Measurements from ENCODE around the gene CHMP2A. TPM values are rescaled to one million over a fixed set of nuclear protein-coding genes. Genes with fewer than 3 reads are reported as not detected.

CHMP2A gene
- polyA plus RNA-seq (2013, experiment 1 of 4): 109 TPM
- polyA plus RNA-seq (2013, experiment 2 of 4): 111 TPM
- 106 TPM for polyA plus RNA-seq (2013, experiment 3 of 4)
- 125 TPM for polyA plus RNA-seq (2013, experiment 4 of 4)

DNA sequence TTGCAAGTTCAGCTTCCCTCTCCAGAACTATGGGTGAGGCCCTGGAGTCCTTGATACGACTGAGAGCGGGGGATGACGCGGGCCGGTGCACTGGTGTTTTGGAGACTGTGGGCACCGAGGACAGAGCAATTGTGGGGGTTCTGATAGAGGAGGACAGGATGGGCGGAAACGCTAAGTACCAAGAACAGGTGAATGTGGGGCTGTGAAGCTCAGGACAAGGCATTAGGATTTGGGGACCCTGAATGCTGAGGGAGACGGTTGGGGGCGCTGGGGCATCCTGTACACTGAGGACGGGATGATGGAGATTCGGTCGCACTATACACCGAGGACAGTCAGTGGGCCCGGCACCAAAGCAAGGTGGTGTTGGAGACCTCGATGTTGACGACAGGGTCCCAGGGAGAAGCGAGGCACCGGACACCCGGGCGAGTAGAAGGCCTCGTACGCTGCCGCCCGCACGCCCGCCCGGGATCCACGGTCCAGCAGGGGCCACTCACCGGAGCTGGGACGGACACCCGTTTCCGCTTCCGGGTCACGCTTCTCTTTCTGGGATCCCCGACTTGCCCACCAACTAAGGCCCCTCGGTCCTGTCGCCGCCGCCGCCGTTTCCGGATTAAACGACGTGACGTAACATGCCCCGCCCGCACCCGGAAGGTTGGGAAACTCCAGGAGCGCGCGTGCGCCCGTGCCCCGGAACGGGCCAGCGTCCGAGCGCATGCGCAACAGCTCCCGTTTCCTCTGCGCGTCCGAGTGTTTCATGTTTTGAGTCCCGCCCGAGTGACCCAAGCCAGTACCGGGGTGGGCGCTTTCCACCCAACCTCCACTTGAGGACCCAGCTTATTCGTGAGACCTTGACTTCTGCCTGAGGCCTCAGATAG lies at the start of gene CHMP2A:
CHMP2A (minus strand) TSS at position 612 of the 875 bp plus-strand sequence. CDS start 893 bp downstream, outside the sequence.
- WGBS, 2 experiments: 3% methylated on average over 69 of the region's 69 CpGs
- Histone ChIP-seq H3K4me1 (ENCODE audit: control insufficient read depth, insufficient read depth, low read length) (peaks cover 24% of the 10 kb centered on the region), H3K9me3 (ENCODE audit: control insufficient read depth, low read length) (no peaks in the 10 kb centered on the region), H3K27me3 (ENCODE audit: control insufficient read depth, insufficient read depth, low read length, poor library complexity, severe bottlenecking) (no peaks in the 10 kb centered on the region), H3K36me3 (ENCODE audit: control insufficient read depth, insufficient read depth, low read length) (peaks cover 38% of the 10 kb centered on the region), H3K4me3 (ENCODE audit: insufficient read depth, low read depth, low read length) (peak within 1 kb of the TSS; percentile 92), H3K27ac (ENCODE audit: insufficient read depth, low read depth, low read length, poor library complexity, severe bottlenecking) (peak within 1 kb of the TSS; percentile 84)

DNA sequence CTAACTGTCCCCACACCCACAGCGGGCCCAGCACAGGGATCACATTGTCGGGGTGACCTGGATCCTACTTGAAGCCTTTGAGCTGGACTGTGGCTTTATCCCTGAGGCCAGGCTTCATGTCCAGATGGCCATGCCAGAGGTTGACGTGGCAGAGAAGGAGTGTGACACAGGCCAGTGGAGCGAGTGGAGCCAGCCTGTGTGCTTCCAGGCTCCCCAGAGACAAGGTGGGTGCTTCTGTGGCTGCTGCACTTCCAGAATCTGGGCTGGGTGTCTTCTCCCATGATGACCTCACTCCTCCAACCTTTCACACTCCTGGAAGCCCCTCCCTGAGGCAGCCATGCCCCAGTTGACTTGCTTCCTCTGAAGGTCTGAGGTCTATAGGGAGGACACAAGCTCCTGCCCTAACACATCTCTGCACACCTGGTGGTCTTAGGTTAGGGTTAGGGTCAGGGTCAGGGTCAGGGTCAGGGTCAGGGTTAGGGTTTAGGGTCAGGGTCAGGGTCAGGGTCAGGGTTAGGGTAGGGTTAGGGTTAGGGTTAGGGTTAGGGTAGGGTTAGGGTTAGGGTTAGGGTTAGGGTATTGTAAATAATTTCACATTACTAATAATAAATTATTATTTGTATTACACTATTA lies 31.3 kb upstream of the CHMP2A start:
- WGBS, 2 experiments: 89 to 94% methylated on average over 4 of the region's 4 CpGs
- H3K27ac ChIP-seq (ENCODE audit: insufficient read depth, low read depth, low read length, poor library complexity, severe bottlenecking): no peak overlapping the region
- H3K36me3 ChIP-seq (ENCODE audit: control insufficient read depth, insufficient read depth, low read length): peaks cover 12% of the 10 kb centered on the region
- H3K4me1 ChIP-seq (ENCODE audit: control insufficient read depth, insufficient read depth, low read length): no peaks in the 10 kb centered on the region
- H3K9me3 ChIP-seq (ENCODE audit: control insufficient read depth, low read length): no peaks in the 10 kb centered on the region
- H3K27me3 ChIP-seq (ENCODE audit: control insufficient read depth, insufficient read depth, low read length, poor library complexity, severe bottlenecking): no peaks in the 10 kb centered on the region
- H3K4me3 ChIP-seq (ENCODE audit: insufficient read depth, low read depth, low read length): no peak overlapping the region

GRCh38 chr19:58585442-58586132 lies 30.7 kb upstream of the CHMP2A start:
- peaks cover 12% of the 10 kb centered on the region for H3K36me3 ChIP-seq (ENCODE audit: control insufficient read depth, insufficient read depth, low read length)
- no peaks in the 10 kb centered on the region for H3K4me1 ChIP-seq (ENCODE audit: control insufficient read depth, insufficient read depth, low read length)
- 75 to 76% methylated on average over 5 of the region's 6 CpGs for WGBS, 2 experiments
- no peak overlapping the region for H3K27ac ChIP-seq (ENCODE audit: insufficient read depth, low read depth, low read length, poor library complexity, severe bottlenecking)
- H3K9me3 ChIP-seq (ENCODE audit: control insufficient read depth, low read length): no peaks in the 10 kb centered on the region
- no peaks in the 10 kb centered on the region for H3K27me3 ChIP-seq (ENCODE audit: control insufficient read depth, insufficient read depth, low read length, poor library complexity, severe bottlenecking)
- no peak overlapping the region for H3K4me3 ChIP-seq (ENCODE audit: insufficient read depth, low read depth, low read length)

- Histone ChIP-seq H3K4me3 (ENCODE audit: insufficient read depth, low read depth, low read length) (no peak overlapping the region), H3K9me3 (ENCODE audit: control insufficient read depth, low read length) (no peaks in the 10 kb centered on the region), H3K36me3 (ENCODE audit: control insufficient read depth, insufficient read depth, low read length) (peaks cover 12% of the 10 kb centered on the region), H3K27me3 (ENCODE audit: control insufficient read depth, insufficient read depth, low read length, poor library complexity, severe bottlenecking) (no peaks in the 10 kb centered on the region), H3K4me1 (ENCODE audit: control insufficient read depth, insufficient read depth, low read length) (no peaks in the 10 kb centered on the region), H3K27ac (ENCODE audit: insufficient read depth, low read depth, low read length, poor library complexity, severe bottlenecking) (no peak overlapping the region)
- 92 to 93% methylated on average over 7 to 8 of the region's 9 CpGs for WGBS, 2 experiments
These were observed 29.9 kb upstream of the CHMP2A start for GRCh38 chr19:58584498-58585441.

GRCh38 chr19:58582985-58583384 lies 28.1 kb upstream of the CHMP2A start:
- Histone ChIP-seq H3K27ac (ENCODE audit: insufficient read depth, low read depth, low read length, poor library complexity, severe bottlenecking) (no peak overlapping the region), H3K4me1 (ENCODE audit: control insufficient read depth, insufficient read depth, low read length) (no peaks in the 10 kb centered on the region), H3K9me3 (ENCODE audit: control insufficient read depth, low read length) (no peaks in the 10 kb centered on the region), H3K4me3 (ENCODE audit: insufficient read depth, low read depth, low read length) (no peak overlapping the region), H3K36me3 (ENCODE audit: control insufficient read depth, insufficient read depth, low read length) (peaks cover 12% of the 10 kb centered on the region), H3K27me3 (ENCODE audit: control insufficient read depth, insufficient read depth, low read length, poor library complexity, severe bottlenecking) (no peaks in the 10 kb centered on the region)
- 96 to 97% methylated on average over 6 of the region's 6 CpGs for WGBS, 2 experiments

- H3K27ac ChIP-seq (ENCODE audit: insufficient read depth, low read depth, low read length, poor library complexity, severe bottlenecking): no peak overlapping the region
These were observed 26.6 kb upstream of the CHMP2A start for GRCh38 chr19:58581227-58582141.

DNA sequence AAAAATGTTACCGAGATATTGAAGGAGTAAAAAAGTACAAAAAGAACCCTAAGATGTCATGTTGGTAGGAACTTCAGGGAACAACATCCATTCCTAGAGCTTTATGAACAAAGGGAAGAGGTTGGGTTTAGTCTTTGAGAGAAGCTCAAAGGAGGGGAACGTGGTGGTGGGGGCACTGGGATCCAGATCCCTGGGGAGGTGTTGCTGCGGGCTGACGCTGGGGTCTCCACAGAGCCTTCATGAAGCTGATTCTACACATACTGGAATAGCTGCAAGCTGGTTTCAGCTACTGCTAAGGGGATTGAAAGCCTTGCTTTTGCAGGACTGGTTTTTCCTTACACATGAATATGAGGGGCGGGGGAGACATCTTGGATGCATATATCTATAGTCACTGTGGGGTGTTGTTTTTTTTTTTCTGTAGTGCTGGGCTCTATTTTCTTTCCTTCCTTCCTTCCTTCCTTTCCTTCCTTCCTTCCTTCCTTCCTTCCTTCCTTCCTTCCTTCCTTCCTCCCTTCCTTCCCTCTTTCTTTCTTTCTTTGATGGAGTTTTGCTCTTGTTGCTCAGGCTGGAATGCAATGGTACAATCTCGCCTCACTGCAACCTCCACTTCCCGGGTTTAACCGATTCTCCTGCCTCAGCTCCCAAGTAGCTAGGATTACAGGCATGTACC lies 24.7 kb upstream of the CHMP2A start:
- Histone ChIP-seq H3K27ac (ENCODE audit: insufficient read depth, low read depth, low read length, poor library complexity, severe bottlenecking) (no peak overlapping the region), H3K4me1 (ENCODE audit: control insufficient read depth, insufficient read depth, low read length) (no peaks in the 10 kb centered on the region), H3K4me3 (ENCODE audit: insufficient read depth, low read depth, low read length) (no peak overlapping the region), H3K36me3 (ENCODE audit: control insufficient read depth, insufficient read depth, low read length) (peaks cover 12% of the 10 kb centered on the region), H3K9me3 (ENCODE audit: control insufficient read depth, low read length) (no peaks in the 10 kb centered on the region), H3K27me3 (ENCODE audit: control insufficient read depth, insufficient read depth, low read length, poor library complexity, severe bottlenecking) (no peaks in the 10 kb centered on the region)
- 91 to 93% methylated on average over 8 of the region's 8 CpGs for WGBS, 2 experiments

More at GRCh38 chr19:58581227-58582141, 26.6 kb upstream of the CHMP2A start:
- Histone ChIP-seq H3K4me1 (ENCODE audit: control insufficient read depth, insufficient read depth, low read length) (no peaks in the 10 kb centered on the region), H3K27me3 (ENCODE audit: control insufficient read depth, insufficient read depth, low read length, poor library complexity, severe bottlenecking) (no peaks in the 10 kb centered on the region), H3K36me3 (ENCODE audit: control insufficient read depth, insufficient read depth, low read length) (peaks cover 12% of the 10 kb centered on the region), H3K4me3 (ENCODE audit: insufficient read depth, low read depth, low read length) (no peak overlapping the region), H3K9me3 (ENCODE audit: control insufficient read depth, low read length) (no peaks in the 10 kb centered on the region)
- 72 to 73% methylated on average over 62 of the region's 62 CpGs for WGBS, 2 experiments

- Histone ChIP-seq H3K36me3 (ENCODE audit: control insufficient read depth, insufficient read depth, low read length) (peaks cover 10% of the 10 kb centered on the region), H3K4me1 (ENCODE audit: control insufficient read depth, insufficient read depth, low read length) (peaks cover 6% of the 10 kb centered on the region), H3K9me3 (ENCODE audit: control insufficient read depth, low read length) (no peaks in the 10 kb centered on the region), H3K27me3 (ENCODE audit: control insufficient read depth, insufficient read depth, low read length, poor library complexity, severe bottlenecking) (no peaks in the 10 kb centered on the region), H3K27ac (ENCODE audit: insufficient read depth, low read depth, low read length, poor library complexity, severe bottlenecking) (no peak overlapping the region), H3K4me3 (ENCODE audit: insufficient read depth, low read depth, low read length) (no peak overlapping the region)
- WGBS, 2 experiments: 94 to 96% methylated on average over 11 of the region's 11 CpGs
These were observed 23.4 kb upstream of the CHMP2A start for GRCh38 chr19:58578012-58578925.

Measured in ectodermal cell (in vitro differentiated cells).